Skeletal muscle tissue (tissue), 4 donors: ENCODE measurements around the gene KPRP. TPM values are rescaled to one million over a fixed set of nuclear protein-coding genes. Genes with fewer than 3 reads are reported as not detected.

ENCODE experiments used
- H3K27ac ChIP-seq: one replicate; pipeline ENCODE4 v1.7.0; 2013; ENCODE audit warnings: mild to moderate bottlenecking, low read depth, low read length, inconsistent platforms
- H3K27me3 ChIP-seq, 3 donors: one replicate each; pipeline ENCODE4 v1.7.0; 2013; ENCODE audit warnings: low read length in 3 of 3; ENCODE audit not compliant: control insufficient read depth in 3 of 3, insufficient read depth in 3 of 3
- H3K36me3 ChIP-seq, 3 donors: one replicate each; pipeline ENCODE4 v1.7.0; 2013; ENCODE audit warnings: low read length in 3 of 3; ENCODE audit not compliant: control insufficient read depth in 3 of 3, insufficient read depth in 3 of 3
- H3K4me1 ChIP-seq, 3 donors: one replicate each; pipeline ENCODE4 v1.7.0; 2013; ENCODE audit warnings: low read length in 3 of 3, mild to moderate bottlenecking in 3 of 3; ENCODE audit not compliant: control insufficient read depth in 3 of 3, insufficient read depth in 3 of 3
- H3K4me3 ChIP-seq, 3 donors: one replicate each; pipeline ENCODE4 v1.7.0; 2013; ENCODE audit warnings: low read length in 3 of 3
- H3K9ac ChIP-seq, 3 donors: one replicate each; pipeline ENCODE4 v1.7.0; 2013; ENCODE audit warnings: low read length in 3 of 3, mild to moderate bottlenecking in 3 of 3, moderate library complexity in 2 of 3, low read depth in 1 of 3
- H3K9me3 ChIP-seq, 3 donors: one replicate each; pipeline ENCODE4 v1.7.0; 2013; ENCODE audit warnings: low read length in 3 of 3; ENCODE audit not compliant: control insufficient read depth in 3 of 3
- total RNA-seq: library from RNA; depleted of rRNA; stranded (reverse); fragments of >200 nt; gene quantifications from one replicate; pipeline ENCODE4 v1.2.3, GENCODE V29; 2014
- donor health status: Osteomylitis.

The KPRP gene
- not detected for total RNA-seq

GRCh38 chr1:152757747-152758146, at the start of gene KPRP:
TSS of gene KPRP (plus strand) at chr1:152758025. CDS start at chr1:152759589, 1,564 bp downstream.
- H3K36me3 ChIP-seq: no peaks in the 10 kb centered on the region
- no peak within 1 kb of the TSS for H3K9ac ChIP-seq
- peaks cover 0 to 2% (median 0%) of the 10 kb centered on the region in 3 donors for H3K9me3 ChIP-seq
- H3K4me3 ChIP-seq: no peak within 1 kb of the TSS
- no peaks in the 10 kb centered on the region for H3K27me3 ChIP-seq
- no peaks in the 10 kb centered on the region for H3K4me1 ChIP-seq
- no peak within 1 kb of the TSS for H3K27ac ChIP-seq

DNA sequence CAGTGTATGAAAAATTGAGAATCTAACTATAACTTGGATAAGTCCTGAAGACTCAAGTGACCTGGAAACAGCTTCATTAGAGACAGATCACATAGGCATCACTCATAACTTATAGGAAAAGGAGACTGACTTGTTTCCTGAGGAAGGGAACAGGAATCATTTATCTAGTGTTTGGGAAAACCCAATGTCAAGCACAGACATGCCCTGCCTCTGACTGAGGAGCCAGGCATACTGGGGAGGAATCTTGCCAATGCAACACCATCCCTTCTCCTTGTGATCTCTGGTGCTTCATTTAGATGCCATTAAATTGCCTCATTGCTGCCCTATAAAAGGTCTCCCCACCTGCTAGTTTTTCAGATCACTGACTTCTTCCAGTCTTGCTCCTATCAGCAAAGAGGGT, 39.6 kb upstream of the KPRP start:
- no peaks in the 10 kb centered on the region for H3K4me1 ChIP-seq
- no peaks in the 10 kb centered on the region for H3K36me3 ChIP-seq
- H3K27ac ChIP-seq: no peak overlapping the region
- no peak overlapping the region for H3K4me3 ChIP-seq
- H3K9ac ChIP-seq: no peak overlapping the region
- H3K9me3 ChIP-seq: peaks cover 0 to 5% (median 4%) of the 10 kb centered on the region in 3 donors
- no peaks in the 10 kb centered on the region for H3K27me3 ChIP-seq

GRCh38 chr1:152725261-152725660, 32.6 kb upstream of the KPRP start:
- Histone ChIP-seq H3K4me3 (no peak overlapping the region), H3K27me3 (no peaks in the 10 kb centered on the region), H3K9me3 (no peaks in the 10 kb centered on the region), H3K27ac (no peak overlapping the region), H3K36me3 (no peaks in the 10 kb centered on the region), H3K4me1 (no peaks in the 10 kb centered on the region), H3K9ac (no peak overlapping the region)

- Histone ChIP-seq H3K36me3 (no peaks in the 10 kb centered on the region), H3K4me3 (no peak overlapping the region), H3K4me1 (no peaks in the 10 kb centered on the region), H3K9me3 (no peaks in the 10 kb centered on the region), H3K27ac (no peak overlapping the region), H3K27me3 (no peaks in the 10 kb centered on the region), H3K9ac (no peak overlapping the region)
Measured at GRCh38 chr1:152728986-152729385, 28.8 kb upstream of the KPRP start.

GRCh38 chr1:152735648-152736047, 22.2 kb upstream of the KPRP start:
- H3K9me3 ChIP-seq: no peaks in the 10 kb centered on the region
- no peak overlapping the region for H3K9ac ChIP-seq
- no peaks in the 10 kb centered on the region for H3K27me3 ChIP-seq
- H3K36me3 ChIP-seq: no peaks in the 10 kb centered on the region
- H3K27ac ChIP-seq: no peak overlapping the region
- no peak overlapping the region for H3K4me3 ChIP-seq
- H3K4me1 ChIP-seq: no peaks in the 10 kb centered on the region

DNA sequence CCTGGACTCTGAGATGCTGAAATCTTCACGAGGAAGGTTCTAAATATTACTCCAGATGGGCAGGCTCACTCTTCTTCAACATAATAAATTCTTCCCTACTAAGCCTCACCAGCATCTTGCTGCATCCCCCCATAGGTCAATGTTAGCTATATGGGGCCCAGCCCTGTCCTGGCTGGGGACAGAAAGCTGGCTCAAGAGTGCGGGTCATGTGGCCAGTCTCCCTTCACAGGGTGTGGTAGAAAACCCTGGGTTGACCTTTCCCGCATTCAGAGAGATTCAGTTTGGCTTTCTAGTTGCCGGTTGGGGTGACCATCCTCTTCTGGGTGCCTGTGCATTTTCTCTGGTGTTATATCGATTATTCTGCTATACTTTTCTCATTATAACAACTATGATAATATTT, 19.8 kb upstream of the KPRP start:
- Histone ChIP-seq H3K4me3 (no peak overlapping the region), H3K9me3 (no peaks in the 10 kb centered on the region), H3K27ac (no peak overlapping the region)

GRCh38 chr1:152739841-152740240, 18.0 kb upstream of the KPRP start:
- H3K27ac ChIP-seq: no peak overlapping the region
- H3K9me3 ChIP-seq: no peaks in the 10 kb centered on the region
- no peak overlapping the region for H3K9ac ChIP-seq
- peaks cover 0 to 2% (median 0%) of the 10 kb centered on the region in 3 donors for H3K27me3 ChIP-seq
- H3K36me3 ChIP-seq: no peaks in the 10 kb centered on the region
- H3K4me3 ChIP-seq: no peak overlapping the region
- no peaks in the 10 kb centered on the region for H3K4me1 ChIP-seq

More for the DNA sequence above, 19.8 kb upstream of the KPRP start:
- Histone ChIP-seq H3K4me1 (no peaks in the 10 kb centered on the region), H3K36me3 (no peaks in the 10 kb centered on the region), H3K9ac (no peak overlapping the region), H3K27me3 (no peaks in the 10 kb centered on the region)

DNA sequence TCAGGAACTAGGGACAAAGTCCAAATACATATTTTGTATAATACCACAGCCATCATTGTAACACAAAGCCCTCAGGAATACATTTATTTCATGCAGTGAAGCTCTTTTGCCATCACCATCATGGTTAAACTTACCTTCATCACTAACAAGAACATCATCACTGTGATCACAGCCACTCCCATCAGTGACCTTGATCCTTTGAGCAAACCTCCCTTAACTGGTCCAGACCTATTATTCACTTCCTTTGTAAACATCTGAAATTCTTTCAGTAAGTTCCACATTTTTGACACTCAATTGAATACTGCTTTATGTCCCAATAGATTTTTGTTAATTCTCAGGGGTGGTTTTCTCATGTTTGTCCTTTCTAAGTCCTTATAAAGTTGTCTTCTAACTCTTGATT, 16.2 kb upstream of the KPRP start:
- Histone ChIP-seq H3K4me1 (no peaks in the 10 kb centered on the region), H3K27me3 (peaks cover 0 to 2% (median 0%) of the 10 kb centered on the region in 3 donors), H3K9me3 (no peaks in the 10 kb centered on the region), H3K36me3 (no peaks in the 10 kb centered on the region), H3K4me3 (no peak overlapping the region), H3K9ac (no peak overlapping the region), H3K27ac (no peak overlapping the region)

DNA sequence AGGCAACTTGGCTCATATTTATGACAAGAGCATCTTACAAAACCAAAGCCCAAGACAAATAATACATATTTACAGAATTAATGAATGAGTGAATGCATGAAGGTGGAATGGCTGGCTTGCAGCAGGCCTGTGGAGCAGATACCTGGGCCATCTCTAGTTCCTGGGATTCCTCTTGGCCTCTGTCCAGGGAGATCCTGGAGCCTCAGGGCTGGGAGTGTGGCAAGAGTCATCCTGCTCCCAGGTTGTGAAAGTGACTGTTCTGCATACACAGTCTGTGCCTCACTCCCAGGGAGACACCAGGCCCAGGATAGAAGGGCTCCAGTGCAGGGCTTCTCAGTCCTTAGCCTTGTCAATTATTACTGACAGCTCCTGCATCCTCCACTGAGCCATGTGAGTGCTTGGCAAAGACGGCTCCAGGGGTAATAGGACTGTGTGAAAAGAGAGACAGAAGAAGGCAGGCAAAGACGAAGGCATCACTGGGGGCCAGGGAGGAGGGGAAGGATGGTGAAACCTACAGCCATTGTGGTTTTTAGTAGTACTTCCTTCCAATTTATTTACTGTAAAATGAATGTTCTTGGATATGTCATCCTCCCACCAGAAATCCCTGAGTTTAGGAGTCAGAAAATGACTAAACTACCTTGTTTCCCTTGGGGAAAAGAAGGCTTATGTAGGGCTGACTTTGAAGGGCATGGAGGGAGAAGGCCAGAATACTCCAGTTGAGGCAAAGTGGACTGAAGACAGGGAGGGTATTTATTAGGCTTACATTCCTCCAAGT, 14.3 kb upstream of the KPRP start:
- Histone ChIP-seq H3K27ac (no peak overlapping the region), H3K36me3 (no peaks in the 10 kb centered on the region), H3K4me1 (no peaks in the 10 kb centered on the region), H3K4me3 (no peak overlapping the region), H3K9me3 (no peaks in the 10 kb centered on the region), H3K9ac (no peak overlapping the region), H3K27me3 (peaks cover 0 to 2% (median 0%) of the 10 kb centered on the region in 3 donors)

GRCh38 chr1:152745289-152745704, 12.5 kb upstream of the KPRP start:
- Histone ChIP-seq H3K4me3 (no peak overlapping the region), H3K27ac (no peak overlapping the region), H3K9ac (no peak overlapping the region), H3K27me3 (peaks cover 0 to 2% (median 0%) of the 10 kb centered on the region in 3 donors), H3K4me1 (no peaks in the 10 kb centered on the region), H3K9me3 (no peaks in the 10 kb centered on the region), H3K36me3 (no peaks in the 10 kb centered on the region)
